B cell (primary cell): ENCODE measurements around the gene IL1R1.

ENCODE experiments used
- CTCF ChIP-seq: fragments of 200-600 bp; IDR thresholded peaks from one replicate; pipeline ENCODE4 v1.8.0; 2022; ENCODE audit warnings: antibody characterized with exemption, mild to moderate bottlenecking
- EZH2 ChIP-seq: IDR thresholded peaks from 2 replicates; pipeline ENCODE4 v1.6.1; 2012; ENCODE audit warnings: borderline replicate concordance, low read depth, mild to moderate bottlenecking, moderate library complexity, low read length; ENCODE audit not compliant: insufficient read depth, poor library complexity, severe bottlenecking

DNA sequence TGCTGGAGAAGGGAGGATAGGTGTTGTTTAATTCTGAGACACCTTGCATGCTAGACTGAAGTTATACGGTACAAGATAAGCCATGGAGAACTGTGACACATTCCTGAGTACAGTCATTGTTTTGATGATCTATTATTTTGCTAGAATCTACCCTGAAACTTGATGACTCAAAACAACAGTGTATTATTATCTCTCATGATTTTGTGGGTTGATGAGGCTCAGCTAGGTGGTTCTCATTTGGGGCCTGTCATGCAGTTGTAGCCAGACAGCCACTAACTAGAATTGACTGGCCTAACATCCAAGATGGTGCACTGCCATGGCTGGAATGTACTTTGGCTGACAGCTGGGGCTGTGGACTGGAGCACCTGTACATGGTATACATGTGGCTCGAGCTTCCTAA lies 5.4 kb upstream of the IL1R1 start:
- TF ChIP-seq EZH2, result no peak
- no peak for TF ChIP-seq CTCF
